ENCODE measurements around the gene PI4KA. TPM values are rescaled to one million over a fixed set of nuclear protein-coding genes. Genes with fewer than 3 reads are reported as not detected.

PI4KA gene
- total and polyA plus RNA-seq, 2 of the 13 experiments (the other 11 are each of a cell fraction or from before 2014, with no cell fraction given) = 27.4 to 56.4 TPM

- no peak for TF ChIP-seq ZNF280B (CRISPR knock-in tag; IDR thresholded peaks at IDR 0.05; ENCODE audit: borderline replicate concordance)
- TF ChIP-seq RARA (CRISPR knock-in tag; IDR thresholded peaks at IDR 0.05) = peak; percentile 86
- no peak for TF ChIP-seq KLF9 (CRISPR knock-in tag; IDR thresholded peaks at IDR 0.05; ENCODE audit: low read depth)
- TF ChIP-seq FUBP1 (CRISPR knock-in tag; IDR thresholded peaks at IDR 0.05; ENCODE audit: borderline replicate concordance) = no peak
- peak; percentile 41; the same call in 1 of the 2 replicates for TF ChIP-seq NR2C2 (CRISPR knock-in tag; IDR thresholded peaks at IDR 0.05; ENCODE audit: borderline replicate concordance)
- 0 out of 2 replicates have a peak, but pooled peaks have one; percentile 26 for TF ChIP-seq ZNF740 (CRISPR knock-in tag; IDR thresholded peaks at IDR 0.05)
- TF ChIP-seq ZMYM4 (CRISPR knock-in tag; IDR thresholded peaks at IDR 0.05) = peak; percentile 56; the same call in 1 of the 2 replicates
- TF ChIP-seq FLYWCH1 (CRISPR knock-in tag; IDR thresholded peaks at IDR 0.05) = no peak
- no peak for TF ChIP-seq POLR2AphosphoS2 (IDR thresholded peaks at IDR 0.05; ENCODE audit: low read depth, low read length)
- TF ChIP-seq ZNF230 (CRISPR knock-in tag; IDR thresholded peaks at IDR 0.05) = no peak
- no peak for TF ChIP-seq ATM (IDR thresholded peaks at IDR 0.05; ENCODE audit: borderline replicate concordance)
- TF ChIP-seq ZNF7 (CRISPR knock-in tag; IDR thresholded peaks at IDR 0.05) = no peak
- TF ChIP-seq ATF7 (IDR thresholded peaks at IDR 0.05) = peak; percentile 67
- TF ChIP-seq ATF7 (CRISPR knock-in tag; IDR thresholded peaks at IDR 0.05) = peak; percentile 45; the same call in 1 of the 2 replicates
- TF ChIP-seq BATF2 (CRISPR knock-in tag; IDR thresholded peaks at IDR 0.05) = no peak
- no peak for TF ChIP-seq ZBTB44 (CRISPR knock-in tag; IDR thresholded peaks at IDR 0.05)
- TF ChIP-seq TFDP2 (CRISPR knock-in tag; IDR thresholded peaks at IDR 0.05) = peak; percentile 47
- TF ChIP-seq ATF3 (CRISPR knock-in tag; IDR thresholded peaks at IDR 0.05) = peak; percentile 98
- peak; percentile 85 for TF ChIP-seq ZNF710 (CRISPR knock-in tag; IDR thresholded peaks at IDR 0.05; ENCODE audit: borderline replicate concordance)
Observed at GRCh38 chr22:20777420-20778177, 81.0 kb downstream of the PI4KA start (continued).

All from HepG2 (cell line).